Astrocyte (in vitro differentiated cells and primary cell): ENCODE measurements around the gene KIRREL3. TPM values are rescaled to one million over a fixed set of nuclear protein-coding genes. Genes with fewer than 3 reads are reported as not detected.

Source experiments
- DNase-seq: peaks from one replicate; pipeline ENCODE4 v3.0.0-alpha.2; 2010; ENCODE audit warnings: low read depth
- FAIRE-seq: peaks from 2 replicates; lab custom pipeline; 2011; peaks lifted over from hg19 to GRCh38; lab: Jason Lieb, UNC
- H2AFZ ChIP-seq: 2 replicates; pipeline ENCODE4 v1.6.0; 2012; ENCODE audit warnings: low read depth, low read length, inconsistent platforms
- H3K27ac ChIP-seq: 2 replicates; pipeline ENCODE4 v1.5.1; 2011; ENCODE audit warnings: low read depth, low read length, inconsistent platforms
- H3K27me3 ChIP-seq: 2 replicates; pipeline ENCODE4 v1.6.0; 2011; ENCODE audit warnings: low read length, inconsistent platforms; ENCODE audit not compliant: insufficient read depth
- H3K36me3 ChIP-seq: 2 replicates; pipeline ENCODE4 v1.5.1; 2011; ENCODE audit warnings: low read length, inconsistent platforms; ENCODE audit not compliant: insufficient read depth
- H3K4me1 ChIP-seq: 2 replicates; pipeline ENCODE4 v1.5.1; 2011; ENCODE audit warnings: low read length, inconsistent platforms; ENCODE audit not compliant: insufficient read depth
- H3K4me2 ChIP-seq: 2 replicates; pipeline ENCODE4 v1.6.0; 2012; ENCODE audit warnings: low read length, inconsistent platforms
- H3K4me3 ChIP-seq: 2 replicates; pipeline ENCODE4 v1.5.1; 2011; ENCODE audit warnings: low read depth, mild to moderate bottlenecking, low read length, inconsistent platforms; ENCODE audit not compliant: insufficient read depth
- H3K79me2 ChIP-seq: 2 replicates; pipeline ENCODE4 v1.6.0; 2012; ENCODE audit warnings: mild to moderate bottlenecking, low read length, inconsistent platforms; ENCODE audit not compliant: insufficient read depth
- H3K9ac ChIP-seq: 2 replicates; pipeline ENCODE4 v1.6.0; 2012; ENCODE audit warnings: mild to moderate bottlenecking, low read length, inconsistent platforms
- H3K9me3 ChIP-seq: 2 replicates; pipeline ENCODE4 v1.5.1; 2012; ENCODE audit warnings: low read depth, mild to moderate bottlenecking, low read length, inconsistent platforms; ENCODE audit not compliant: insufficient read depth
- H4K20me1 ChIP-seq: 2 replicates; pipeline ENCODE4 v1.6.0; 2012; ENCODE audit warnings: low read length, inconsistent platforms; ENCODE audit not compliant: insufficient read depth
- H3K27ac Mint-ChIP-seq: one replicate; pipeline ENCODE4 v1.8.0; 2021; ENCODE audit warnings: mild to moderate bottlenecking, mixed read lengths; ENCODE audit not compliant: unreplicated experiment
- H3K27me3 Mint-ChIP-seq: one replicate; pipeline ENCODE4 v1.8.0; 2021; ENCODE audit warnings: low read depth, mixed read lengths; ENCODE audit not compliant: unreplicated experiment
- H3K36me3 Mint-ChIP-seq: one replicate; pipeline ENCODE4 v1.8.0; 2021; ENCODE audit warnings: low read depth, mixed read lengths; ENCODE audit not compliant: unreplicated experiment
- H3K4me1 Mint-ChIP-seq: one replicate; pipeline ENCODE4 v1.8.0; 2021; ENCODE audit warnings: low read depth, mixed read lengths; ENCODE audit not compliant: unreplicated experiment
- H3K4me3 Mint-ChIP-seq: one replicate; pipeline ENCODE4 v1.8.0; 2021; ENCODE audit warnings: mild to moderate bottlenecking, moderate library complexity, mixed read lengths; ENCODE audit not compliant: unreplicated experiment
- H3K9me3 Mint-ChIP-seq: one replicate; pipeline ENCODE4 v1.8.0; 2021; ENCODE audit warnings: mild to moderate bottlenecking, mixed read lengths; ENCODE audit not compliant: unreplicated experiment
- EZH2 ChIP-seq: IDR thresholded peaks from 2 replicates; pipeline ENCODE4 v1.6.1; 2012; ENCODE audit warnings: mild to moderate bottlenecking, low read length, inconsistent platforms; ENCODE audit not compliant: insufficient read depth
- total RNA-seq: library from RNA; stranded (reverse); gene quantifications from 2 replicates; pipeline ENCODE4 v1.2.1, GENCODE V29; 2021
- TF ChIP-seq, protein P1 (sequence below): IDR thresholded peaks from 2 replicates; pipeline ENCODE4 v1.5.1; 2011; ENCODE audit warnings: low read depth, mild to moderate bottlenecking, inconsistent platforms, low read length, moderate library complexity; ENCODE audit not compliant: insufficient read depth

KIRREL3 gene
- total RNA-seq, 1 donor from 2014 or later, result 0.91 TPM

DNA sequence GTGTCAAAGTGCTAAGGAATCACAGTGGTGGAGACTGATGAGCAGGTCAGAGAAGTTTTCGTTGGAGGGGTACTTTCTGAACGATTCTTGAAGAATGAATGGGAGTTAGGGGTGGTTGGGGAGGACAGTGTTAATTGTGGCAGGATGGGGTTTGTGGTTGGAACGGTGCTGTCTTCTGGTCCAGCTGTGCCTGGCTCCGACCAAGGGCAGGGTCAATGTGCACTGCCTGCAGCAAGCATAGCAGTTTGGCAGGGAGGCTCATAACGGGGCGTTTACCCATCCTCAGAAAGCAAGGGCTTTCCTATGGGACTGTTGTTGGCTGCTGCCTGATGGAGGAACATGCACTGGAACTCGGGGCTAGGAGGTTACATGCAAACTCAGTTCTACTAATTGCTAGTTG is 265.8 kb downstream of the KIRREL3 start:
- Mint-ChIP-seq H3K27me3 (peaks cover 33% of the 10 kb centered on the region), H3K9me3 (peaks cover 2% of the 10 kb centered on the region), H3K36me3 (peaks cover 2% of the 10 kb centered on the region), H3K4me1 (no peaks in the 10 kb centered on the region), H3K27ac (no peak overlapping the region), H3K4me3 (no peak overlapping the region)
- Histone ChIP-seq H3K4me3 (no peak overlapping the region), H4K20me1 (no peaks in the 10 kb centered on the region), H3K9ac (no peak overlapping the region), H2AFZ (no peak overlapping the region), H3K27me3 (no peaks in the 10 kb centered on the region), H3K36me3 (no peaks in the 10 kb centered on the region), H3K9me3 (no peaks in the 10 kb centered on the region), H3K79me2 (no peaks in the 10 kb centered on the region), H3K27ac (no peak overlapping the region), H3K4me1 (no peaks in the 10 kb centered on the region), H3K4me2 (no peak overlapping the region)
- DNase-seq, result no peak
- TF ChIP-seq, protein P1, sequence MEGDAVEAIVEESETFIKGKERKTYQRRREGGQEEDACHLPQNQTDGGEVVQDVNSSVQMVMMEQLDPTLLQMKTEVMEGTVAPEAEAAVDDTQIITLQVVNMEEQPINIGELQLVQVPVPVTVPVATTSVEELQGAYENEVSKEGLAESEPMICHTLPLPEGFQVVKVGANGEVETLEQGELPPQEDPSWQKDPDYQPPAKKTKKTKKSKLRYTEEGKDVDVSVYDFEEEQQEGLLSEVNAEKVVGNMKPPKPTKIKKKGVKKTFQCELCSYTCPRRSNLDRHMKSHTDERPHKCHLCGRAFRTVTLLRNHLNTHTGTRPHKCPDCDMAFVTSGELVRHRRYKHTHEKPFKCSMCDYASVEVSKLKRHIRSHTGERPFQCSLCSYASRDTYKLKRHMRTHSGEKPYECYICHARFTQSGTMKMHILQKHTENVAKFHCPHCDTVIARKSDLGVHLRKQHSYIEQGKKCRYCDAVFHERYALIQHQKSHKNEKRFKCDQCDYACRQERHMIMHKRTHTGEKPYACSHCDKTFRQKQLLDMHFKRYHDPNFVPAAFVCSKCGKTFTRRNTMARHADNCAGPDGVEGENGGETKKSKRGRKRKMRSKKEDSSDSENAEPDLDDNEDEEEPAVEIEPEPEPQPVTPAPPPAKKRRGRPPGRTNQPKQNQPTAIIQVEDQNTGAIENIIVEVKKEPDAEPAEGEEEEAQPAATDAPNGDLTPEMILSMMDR, result no peak
- no peak for TF ChIP-seq EZH2
- no peak for FAIRE-seq

GRCh38 chr11:126733685-126734084 is 266.9 kb downstream of the KIRREL3 start:
- peaks cover 3% of the 10 kb centered on the region for H3K36me3 Mint-ChIP-seq
- Histone ChIP-seq H3K4me3 (no peak overlapping the region), H3K9ac (no peak overlapping the region), H3K36me3 (no peaks in the 10 kb centered on the region), H3K4me2 (no peak overlapping the region), H4K20me1 (no peaks in the 10 kb centered on the region), H3K79me2 (no peaks in the 10 kb centered on the region), H3K4me1 (no peaks in the 10 kb centered on the region), H3K9me3 (no peaks in the 10 kb centered on the region), H2AFZ (no peak overlapping the region), H3K27ac (no peak overlapping the region), H3K27me3 (no peaks in the 10 kb centered on the region)
- DNase-seq (no peak), FAIRE-seq (no peak)
- peaks cover 4% of the 10 kb centered on the region for H3K9me3 Mint-ChIP-seq
- H3K4me3 Mint-ChIP-seq, result no peak overlapping the region
- H3K4me1 Mint-ChIP-seq, result no peaks in the 10 kb centered on the region
- TF ChIP-seq, protein P1, result no peak
- no peak for TF ChIP-seq EZH2
- H3K27ac Mint-ChIP-seq, result no peak overlapping the region
- peaks cover 39% of the 10 kb centered on the region for H3K27me3 Mint-ChIP-seq

DNA sequence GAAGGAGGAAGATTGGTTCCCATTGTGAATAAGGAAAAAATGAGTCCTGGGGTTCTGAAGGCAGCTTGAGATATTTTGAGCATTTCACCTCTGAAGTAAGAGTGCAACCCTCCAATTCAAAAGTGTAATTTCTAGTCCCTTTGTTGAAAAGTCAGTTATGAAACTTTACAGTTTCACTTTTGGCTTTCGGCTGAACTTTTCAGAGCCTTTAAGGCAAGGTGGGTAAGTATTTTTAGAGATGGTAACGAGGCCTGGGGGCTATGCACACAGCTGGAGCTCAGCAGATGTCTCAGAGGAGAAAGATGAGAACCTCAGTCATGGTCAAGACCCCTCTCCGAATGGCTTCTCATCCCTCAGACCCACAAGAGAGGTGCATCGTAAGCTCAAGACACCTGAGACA is 267.6 kb downstream of the KIRREL3 start:
- Histone ChIP-seq H3K4me3 (no peak overlapping the region), H2AFZ (no peak overlapping the region), H3K4me1 (no peaks in the 10 kb centered on the region), H3K36me3 (no peaks in the 10 kb centered on the region), H3K9me3 (no peaks in the 10 kb centered on the region), H3K9ac (no peak overlapping the region), H3K27ac (no peak overlapping the region), H3K79me2 (no peaks in the 10 kb centered on the region), H3K27me3 (no peaks in the 10 kb centered on the region), H4K20me1 (no peaks in the 10 kb centered on the region), H3K4me2 (no peak overlapping the region)
- no peaks in the 10 kb centered on the region for H3K4me1 Mint-ChIP-seq
- FAIRE-seq (no peak), DNase-seq (no peak)
- H3K27me3 Mint-ChIP-seq, result peaks cover 40% of the 10 kb centered on the region
- TF ChIP-seq EZH2, result no peak
- TF ChIP-seq, protein P1, result no peak
- no peak overlapping the region for H3K27ac Mint-ChIP-seq
- peaks cover 3% of the 10 kb centered on the region for H3K36me3 Mint-ChIP-seq
- peaks cover 4% of the 10 kb centered on the region for H3K9me3 Mint-ChIP-seq
- no peak overlapping the region for H3K4me3 Mint-ChIP-seq
